GM13977 (cell line): ENCODE results near the gene ZNF451.
A peak's percentile ranks its signal among the peaks of the same experiment; 100 is the strongest.

Experiments
- DNase-seq: peaks from one replicate; pipeline ENCODE4 v3.0.0; 2012; ENCODE audit warnings: low spot score
- CTCF ChIP-seq: IDR thresholded peaks from 2 replicates; pipeline ENCODE4 v1.5.1; 2012; ENCODE audit warnings: mild to moderate bottlenecking, control low read depth; ENCODE audit not compliant: insufficient read depth; ENCODE audit errors: extremely low read depth, missing control alignments
- in situ Hi-C: fragments of 300-500 bp; cut with MboI; formaldehyde crosslinking; loops from one replicate; pipeline ENCODE4 v1.12.0; 2022; ENCODE audit warnings: low sequenced_read_pairs, low pct_unique_long_range_greater_than_20kb, mixed read lengths, inconsistent platforms; ENCODE audit not compliant: unreplicated experiment

The ZNF451 gene

GRCh38 chr6:57180596-57180995 is 90.6 kb downstream of the ZNF451 start:
- DNase-seq: no peak
- in situ Hi-C loops: no loop called here
- TF ChIP-seq CTCF: no peak

GRCh38 chr6:57182017-57182432 is 92.0 kb downstream of the ZNF451 start:
- in situ Hi-C loops: no loop called here
- no peak for TF ChIP-seq CTCF
- DNase-seq: no peak

GRCh38 chr6:57183336-57183735 is 93.3 kb downstream of the ZNF451 start:
- no peak for DNase-seq
- in situ Hi-C loops: no loop called here
- no peak for TF ChIP-seq CTCF

GRCh38 chr6:57190140-57190539 is 100.2 kb downstream of the ZNF451 start:
- DNase-seq: no peak
- in situ Hi-C loops: no loop called here
- TF ChIP-seq CTCF: peak; percentile 24

GRCh38 chr6:57193177-57193576 is 103.2 kb downstream of the ZNF451 start:
- no peak for TF ChIP-seq CTCF
- no peak for DNase-seq
- in situ Hi-C loops: no loop called here

- in situ Hi-C loops: no loop called here
Observed at GRCh38 chr6:57195457-57195856, 105.5 kb downstream of the ZNF451 start.

More at GRCh38 chr6:57195457-57195856, 105.5 kb downstream of the ZNF451 start:
- DNase-seq: no peak
- no peak for TF ChIP-seq CTCF
